Endothelial cell of hepatic sinusoid (primary cell): ENCODE results near the gene PLCB1.

Source experiments
- in situ Hi-C: cut with HindIII; loops from 2 replicates; pipeline ENCODE4 v1.10.0; 2017; ENCODE audit warnings: low sequenced_read_pairs

The PLCB1 gene

GRCh38 chr20:8786383-8786782 lies 654.3 kb downstream of the PLCB1 start:
- in situ Hi-C loops, result no loop called here

- in situ Hi-C loops, result no loop called here
These were observed 655.0 kb downstream of the PLCB1 start for GRCh38 chr20:8787090-8787489.

- in situ Hi-C loops, result no loop called here
These were observed 656.2 kb downstream of the PLCB1 start for GRCh38 chr20:8788275-8788674.

GRCh38 chr20:8788831-8789230 lies 656.8 kb downstream of the PLCB1 start:
- in situ Hi-C loops, result no loop called here

GRCh38 chr20:8790442-8791074 lies 658.5 kb downstream of the PLCB1 start:
- in situ Hi-C loops, result no loop called here

GRCh38 chr20:8795404-8795803 lies 663.3 kb downstream of the PLCB1 start:
- in situ Hi-C loops, result no loop called here

GRCh38 chr20:8796088-8796660 lies 664.1 kb downstream of the PLCB1 start:
- in situ Hi-C loops, result no loop called here

GRCh38 chr20:8798505-8798904 lies 666.4 kb downstream of the PLCB1 start:
- in situ Hi-C loops, result no loop called here

- in situ Hi-C loops, result no loop called here
These were observed 668.0 kb downstream of the PLCB1 start for GRCh38 chr20:8800089-8800488.

GRCh38 chr20:8801686-8802085 lies 669.6 kb downstream of the PLCB1 start:
- in situ Hi-C loops, result no loop called here

GRCh38 chr20:8803065-8803464 lies 671.0 kb downstream of the PLCB1 start:
- in situ Hi-C loops, result no loop called here

- in situ Hi-C loops, result no loop called here
These were observed 671.9 kb downstream of the PLCB1 start for GRCh38 chr20:8803941-8804340.

GRCh38 chr20:8805737-8806442 lies 673.8 kb downstream of the PLCB1 start:
- in situ Hi-C loops, result no loop called here

- in situ Hi-C loops, result no loop called here
These were observed 675.6 kb downstream of the PLCB1 start for GRCh38 chr20:8807480-8808201.

GRCh38 chr20:8808202-8808535 lies 676.1 kb downstream of the PLCB1 start:
- in situ Hi-C loops, result no loop called here

GRCh38 chr20:8809107-8809953 lies 677.3 kb downstream of the PLCB1 start:
- in situ Hi-C loops, result no loop called here

GRCh38 chr20:8811801-8812594 lies 679.9 kb downstream of the PLCB1 start:
- in situ Hi-C loops, result loop anchor here (10.0 kb wide), 1 partner anchor 633 kb away; no protein-coding TSS in a partner anchor

- in situ Hi-C loops, result loop anchor here (10.0 kb wide), 1 partner anchor 632 kb away; no protein-coding TSS in a partner anchor
These were observed 680.8 kb downstream of the PLCB1 start for GRCh38 chr20:8812817-8813216.

- in situ Hi-C loops, result loop anchor here (10.0 kb wide), 1 partner anchor 630 kb away; no protein-coding TSS in a partner anchor
These were observed 683.1 kb downstream of the PLCB1 start for GRCh38 chr20:8815208-8815607.

- in situ Hi-C loops, result no loop called here
These were observed 697.2 kb downstream of the PLCB1 start for GRCh38 chr20:8829256-8829655.
